ENCODE data around the gene RAB23.

DNA sequence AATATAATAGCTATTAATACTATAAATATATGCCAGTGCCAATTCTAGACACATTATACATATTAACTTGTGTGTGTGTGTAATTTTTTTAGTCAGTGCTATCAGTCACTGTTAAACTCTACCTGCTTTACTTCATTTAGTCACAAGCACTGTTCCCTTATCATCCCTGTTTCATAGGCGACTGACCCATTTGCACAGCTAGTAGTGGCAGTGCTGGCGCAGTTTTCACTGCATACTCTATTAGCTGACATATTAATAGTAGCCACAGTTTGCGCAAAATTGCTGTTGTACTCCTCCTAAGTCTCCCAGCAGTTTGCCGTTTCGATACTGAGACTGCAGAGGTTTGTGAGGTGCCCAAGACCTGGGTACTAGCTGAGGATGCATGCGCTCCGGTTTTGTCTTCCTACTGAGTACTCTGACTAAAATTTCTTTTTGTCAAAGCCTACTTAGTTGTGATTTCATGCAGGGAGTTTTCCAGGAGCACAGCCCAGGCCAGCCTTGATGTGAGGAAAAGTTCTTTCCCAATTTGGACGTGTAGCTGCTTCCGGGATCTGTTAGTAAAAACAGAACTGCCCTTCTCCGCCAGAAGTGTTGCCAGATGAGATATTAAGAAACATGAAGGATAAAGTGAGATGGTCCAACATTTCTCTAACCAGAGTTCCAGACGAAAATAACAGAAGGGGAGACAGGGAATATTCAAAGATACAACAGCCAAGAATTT lies 44.4 kb downstream of the RAB23 start:
- TF ChIP-seq, protein P1, sequence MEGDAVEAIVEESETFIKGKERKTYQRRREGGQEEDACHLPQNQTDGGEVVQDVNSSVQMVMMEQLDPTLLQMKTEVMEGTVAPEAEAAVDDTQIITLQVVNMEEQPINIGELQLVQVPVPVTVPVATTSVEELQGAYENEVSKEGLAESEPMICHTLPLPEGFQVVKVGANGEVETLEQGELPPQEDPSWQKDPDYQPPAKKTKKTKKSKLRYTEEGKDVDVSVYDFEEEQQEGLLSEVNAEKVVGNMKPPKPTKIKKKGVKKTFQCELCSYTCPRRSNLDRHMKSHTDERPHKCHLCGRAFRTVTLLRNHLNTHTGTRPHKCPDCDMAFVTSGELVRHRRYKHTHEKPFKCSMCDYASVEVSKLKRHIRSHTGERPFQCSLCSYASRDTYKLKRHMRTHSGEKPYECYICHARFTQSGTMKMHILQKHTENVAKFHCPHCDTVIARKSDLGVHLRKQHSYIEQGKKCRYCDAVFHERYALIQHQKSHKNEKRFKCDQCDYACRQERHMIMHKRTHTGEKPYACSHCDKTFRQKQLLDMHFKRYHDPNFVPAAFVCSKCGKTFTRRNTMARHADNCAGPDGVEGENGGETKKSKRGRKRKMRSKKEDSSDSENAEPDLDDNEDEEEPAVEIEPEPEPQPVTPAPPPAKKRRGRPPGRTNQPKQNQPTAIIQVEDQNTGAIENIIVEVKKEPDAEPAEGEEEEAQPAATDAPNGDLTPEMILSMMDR (conservative IDR thresholded peaks at IDR 0.05; ENCODE audit: low read length): no peak
- TF ChIP-seq EZH2phosphoT487 (IDR thresholded peaks at IDR 0.05; ENCODE audit: borderline replicate concordance, low read depth, low read length): no peak
